Retinal pigment epithelial cell (primary cell): ENCODE data around the gene PLEKHA5.

Experiments used
- DNase-seq: peaks from one replicate; pipeline ENCODE4 v3.0.0-alpha.2; 2010; ENCODE audit warnings: low read depth
- H3K4me3 ChIP-seq: 2 replicates; pipeline ENCODE4 v1.5.1; 2011; ENCODE audit warnings: mild to moderate bottlenecking, low read length, control low read depth, moderate library complexity
- TF ChIP-seq, protein P1 (sequence below): conservative IDR thresholded peaks from 2 replicates; pipeline ENCODE4 v1.5.1; 2011; ENCODE audit warnings: low read depth, low read length, control low read depth, inconsistent platforms

Gene PLEKHA5

DNA sequence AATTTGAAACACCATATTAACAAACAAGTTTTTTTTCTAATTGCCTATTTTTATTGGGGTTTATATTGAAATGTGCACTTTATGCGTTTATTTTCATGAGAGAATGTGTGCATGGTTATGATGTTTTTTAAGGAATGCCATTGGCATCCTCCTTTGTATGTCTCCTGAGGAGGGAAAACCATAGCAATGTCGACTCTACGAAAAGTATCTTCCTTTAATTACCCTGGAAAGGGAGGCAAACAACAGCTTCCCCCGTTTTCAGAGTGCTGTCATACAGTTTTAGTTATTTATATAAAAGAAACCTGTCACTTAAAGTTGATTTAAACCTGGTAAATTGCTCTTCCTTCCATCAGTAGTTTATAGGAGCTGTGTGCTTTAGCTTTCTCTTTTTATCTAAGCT is 117.4 kb downstream of the PLEKHA5 start:
- TF ChIP-seq, protein P1, sequence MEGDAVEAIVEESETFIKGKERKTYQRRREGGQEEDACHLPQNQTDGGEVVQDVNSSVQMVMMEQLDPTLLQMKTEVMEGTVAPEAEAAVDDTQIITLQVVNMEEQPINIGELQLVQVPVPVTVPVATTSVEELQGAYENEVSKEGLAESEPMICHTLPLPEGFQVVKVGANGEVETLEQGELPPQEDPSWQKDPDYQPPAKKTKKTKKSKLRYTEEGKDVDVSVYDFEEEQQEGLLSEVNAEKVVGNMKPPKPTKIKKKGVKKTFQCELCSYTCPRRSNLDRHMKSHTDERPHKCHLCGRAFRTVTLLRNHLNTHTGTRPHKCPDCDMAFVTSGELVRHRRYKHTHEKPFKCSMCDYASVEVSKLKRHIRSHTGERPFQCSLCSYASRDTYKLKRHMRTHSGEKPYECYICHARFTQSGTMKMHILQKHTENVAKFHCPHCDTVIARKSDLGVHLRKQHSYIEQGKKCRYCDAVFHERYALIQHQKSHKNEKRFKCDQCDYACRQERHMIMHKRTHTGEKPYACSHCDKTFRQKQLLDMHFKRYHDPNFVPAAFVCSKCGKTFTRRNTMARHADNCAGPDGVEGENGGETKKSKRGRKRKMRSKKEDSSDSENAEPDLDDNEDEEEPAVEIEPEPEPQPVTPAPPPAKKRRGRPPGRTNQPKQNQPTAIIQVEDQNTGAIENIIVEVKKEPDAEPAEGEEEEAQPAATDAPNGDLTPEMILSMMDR, result no peak
- DNase-seq, result no peak
- H3K4me3 ChIP-seq, result no peak overlapping the region

DNA sequence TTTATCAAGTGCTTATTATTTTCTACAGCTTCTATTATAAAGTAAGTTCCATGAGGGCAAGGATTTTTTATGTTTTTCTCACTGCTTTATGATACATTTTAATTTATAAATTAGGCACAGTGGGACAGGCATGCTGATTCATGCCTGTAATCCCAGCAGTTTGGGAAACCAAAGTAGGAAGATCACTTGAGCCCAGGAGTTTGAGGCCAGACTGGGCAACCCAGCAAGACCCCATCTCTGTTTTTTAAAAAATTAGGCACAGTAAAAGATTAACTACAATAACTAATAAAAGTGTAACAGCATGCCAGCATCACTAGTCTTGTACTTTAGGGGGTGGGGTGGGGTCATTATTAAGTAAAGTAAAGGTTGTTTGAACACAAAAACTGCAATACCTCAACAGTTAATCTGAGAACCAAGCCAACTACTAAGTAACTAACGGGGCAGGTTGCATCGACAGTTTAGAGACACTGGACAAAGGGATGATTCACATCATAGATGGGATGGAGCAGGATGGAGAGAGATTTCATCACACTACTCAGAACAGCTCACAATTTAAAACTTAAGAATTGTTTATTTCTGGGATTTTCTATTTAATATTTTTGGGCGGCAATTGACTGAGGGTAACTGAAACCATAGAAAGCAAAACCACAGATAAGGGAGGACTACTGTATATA is 119.5 kb downstream of the PLEKHA5 start:
- TF ChIP-seq, protein P1, result no peak
- no peak for DNase-seq
- no peak overlapping the region for H3K4me3 ChIP-seq

DNA sequence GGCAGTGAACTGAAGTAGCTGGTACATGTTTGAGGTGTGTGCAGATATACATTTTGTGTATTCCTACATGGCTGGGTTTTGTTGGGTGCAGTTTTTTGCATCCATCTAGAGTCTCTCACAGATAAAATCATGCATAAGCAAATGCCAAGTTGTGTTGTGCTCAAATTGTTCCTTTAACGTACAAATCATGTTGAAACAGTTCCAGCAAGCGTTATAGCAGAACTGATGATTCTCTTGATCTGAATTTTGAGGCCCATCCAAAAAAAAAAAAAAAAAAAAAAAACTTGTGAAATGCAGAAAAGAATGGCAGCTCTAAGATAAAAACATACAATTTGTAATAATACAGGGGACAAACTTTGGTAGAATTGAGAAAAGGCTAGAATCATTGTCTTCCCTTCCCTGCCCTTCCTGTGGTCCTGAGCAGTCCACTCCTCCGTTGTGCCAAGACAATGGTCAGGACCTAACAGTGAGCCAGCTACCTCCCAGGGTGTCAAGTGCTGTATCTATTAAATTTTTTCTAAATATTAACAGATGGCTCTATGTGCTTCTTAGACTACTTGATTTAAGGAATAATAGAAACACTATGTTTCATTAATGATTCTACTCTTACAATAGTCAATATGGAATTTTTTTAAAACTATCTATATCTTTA is 122.1 kb downstream of the PLEKHA5 start:
- no peak overlapping the region for H3K4me3 ChIP-seq
- no peak for DNase-seq
- TF ChIP-seq, protein P1, result no peak

DNA sequence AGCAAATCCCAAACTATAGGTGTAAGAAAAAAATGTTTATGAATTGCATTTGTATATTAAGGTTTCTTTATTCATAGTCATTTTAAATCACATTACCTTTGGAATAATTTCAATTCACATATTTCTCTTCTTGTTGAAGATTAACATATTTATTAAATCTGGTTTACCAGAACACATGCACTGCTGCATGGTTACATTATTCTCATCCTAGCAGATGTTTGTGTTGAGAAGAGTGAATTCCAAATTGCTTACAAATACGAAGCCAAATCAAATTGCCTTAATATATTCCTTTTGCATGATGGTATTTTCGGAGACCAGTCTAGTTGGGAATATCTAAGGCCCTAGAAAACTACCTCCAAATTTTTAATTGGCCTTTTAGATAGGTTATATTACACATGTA is 130.6 kb downstream of the PLEKHA5 start:
- no peak for DNase-seq
- TF ChIP-seq, protein P1, result no peak
- H3K4me3 ChIP-seq, result no peak overlapping the region

DNA sequence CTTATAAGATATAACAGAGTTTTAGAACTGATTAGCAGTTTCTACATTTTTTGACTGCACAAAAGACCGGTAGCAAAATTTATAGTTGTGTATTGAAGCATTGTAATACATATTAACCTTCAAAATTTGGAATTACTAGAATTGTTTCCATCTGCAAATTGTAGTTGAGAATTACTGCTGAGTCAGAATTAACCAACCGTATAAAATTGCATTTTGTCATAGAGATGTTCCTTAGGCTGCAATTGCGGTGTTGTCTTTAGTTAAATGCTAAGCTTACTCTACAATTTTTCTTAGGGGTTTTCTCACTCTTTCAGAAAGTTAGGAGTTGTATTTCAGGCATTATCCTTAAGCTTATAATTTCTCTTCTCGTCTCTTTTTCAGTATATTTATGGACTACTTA is 132.2 kb downstream of the PLEKHA5 start:
- no peak for DNase-seq
- TF ChIP-seq, protein P1, result no peak
- H3K4me3 ChIP-seq, result no peak overlapping the region

DNA sequence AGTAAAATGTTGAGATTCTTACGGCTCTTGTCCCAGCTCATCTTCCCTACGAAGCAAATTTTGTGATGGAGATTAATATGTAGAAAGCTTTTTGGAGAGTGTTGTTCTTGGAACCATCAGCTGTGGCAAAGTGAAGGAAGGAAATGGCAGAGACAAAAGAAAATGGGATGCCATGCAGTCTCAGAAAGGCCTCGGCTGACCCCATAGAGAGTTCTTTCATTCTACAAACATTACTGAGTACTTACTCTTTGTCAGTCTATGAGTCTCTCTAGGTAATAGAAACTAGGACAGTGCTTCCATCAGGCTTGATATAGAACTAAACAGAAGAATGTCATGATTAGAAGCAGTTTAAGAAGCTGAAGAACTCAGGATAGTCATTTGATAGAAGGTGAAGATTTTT is 134.1 kb downstream of the PLEKHA5 start:
- H3K4me3 ChIP-seq, result no peak overlapping the region
- no peak for DNase-seq
- TF ChIP-seq, protein P1, result no peak

DNA sequence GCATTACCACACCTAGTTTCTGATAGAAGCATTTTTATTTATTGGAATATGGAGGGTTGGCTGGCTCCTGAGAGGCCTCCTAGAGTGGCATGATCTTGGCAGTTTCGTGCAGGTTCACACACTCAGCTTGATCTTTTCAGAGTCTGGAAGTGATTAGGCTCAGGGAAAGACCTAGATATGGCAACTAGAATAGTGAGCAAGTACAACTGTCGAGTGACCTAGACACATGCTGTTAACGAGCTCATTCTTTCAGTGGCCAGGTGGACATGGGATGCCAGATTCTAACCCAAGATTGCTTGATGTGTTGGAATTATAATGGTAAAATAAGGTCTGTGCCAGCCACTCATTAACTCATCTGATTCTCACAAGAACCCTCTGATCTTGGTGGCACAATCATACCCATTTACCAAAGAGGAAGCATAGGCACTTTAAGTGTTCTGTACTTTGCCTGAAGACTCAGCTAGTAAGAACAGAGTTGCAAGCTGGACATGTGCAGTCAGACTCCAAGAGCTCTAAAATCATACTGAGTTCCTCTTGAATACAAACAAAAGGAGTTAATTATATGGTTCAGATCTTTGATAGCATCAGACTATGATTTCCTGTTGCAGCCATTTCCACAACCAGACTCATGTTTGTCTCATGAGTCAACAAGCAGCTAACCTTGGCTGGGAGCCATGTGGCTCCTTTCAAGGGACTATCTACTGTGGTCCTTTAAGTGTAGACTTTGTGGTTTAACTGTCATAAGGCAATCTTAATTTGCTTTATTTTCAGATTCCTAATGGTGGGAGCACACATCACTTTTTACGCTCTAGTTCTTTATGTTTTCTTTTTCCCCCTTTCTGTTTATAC is 144.2 kb downstream of the PLEKHA5 start:
- TF ChIP-seq, protein P1, result no peak
- peak; percentile 97 for DNase-seq
- H3K4me3 ChIP-seq, result no peak overlapping the region
